Naive B cell (primary cell): Measurements from ENCODE around the gene PPP1R3D. TPM values are rescaled to one million over a fixed set of nuclear protein-coding genes. Genes with fewer than 3 reads are reported as not detected.

Experiments used
- polyA plus RNA-seq, 6 donors: library from polyadenylated mRNA; unstranded; fragments of 300-500 nt; fragmentation: Illumina TruSeq; gene quantifications; one replicate each; pipeline ENCODE4 v1.2.3, GENCODE V29; 2021; ENCODE audit warnings: low read depth in 6 of 6

Gene PPP1R3D
- polyA plus RNA-seq, 6 donors from 2014 or later, result 0.84 to 2.4 (median 2.3) TPM; not detected in 1

Other genes with a start within 250 kb of the PPP1R3D start
- gene SYCP2, start 6.7 kb downstream of the PPP1R3D start, polyA plus RNA-seq, result 1 to 10 TPM in 1 of 6 donors, under 1 TPM in 4, not detected in 1; 0.10 to 1.1 (median 0.35) TPM
- 10 to 100 TPM; 12.0 to 25.1 (median 17.5) TPM for gene FAM217B, start 84 bp upstream of the PPP1R3D start, polyA plus RNA-seq
- under 1 TPM in 1 of 6 donors, not detected in 5; 0.15 TPM for gene CDH26, start 18.1 kb upstream of the PPP1R3D start, polyA plus RNA-seq